GM18867 (cell line): ENCODE results near the gene FAM236B.
"Not testable (repeated sequence)": the region's sequence is repeated elsewhere in the genome, so short reads cannot be mapped to it uniquely, and the experiment has no call there.

Experiments used
- ATAC-seq: cut with Tn5 transposase; IDR thresholded peaks from one replicate; pipeline ENCODE4 v1.9.1; 2021; ENCODE audit warnings: mild to moderate bottlenecking, moderate library complexity; ENCODE audit not compliant: unreplicated experiment

The FAM236B gene

DNA sequence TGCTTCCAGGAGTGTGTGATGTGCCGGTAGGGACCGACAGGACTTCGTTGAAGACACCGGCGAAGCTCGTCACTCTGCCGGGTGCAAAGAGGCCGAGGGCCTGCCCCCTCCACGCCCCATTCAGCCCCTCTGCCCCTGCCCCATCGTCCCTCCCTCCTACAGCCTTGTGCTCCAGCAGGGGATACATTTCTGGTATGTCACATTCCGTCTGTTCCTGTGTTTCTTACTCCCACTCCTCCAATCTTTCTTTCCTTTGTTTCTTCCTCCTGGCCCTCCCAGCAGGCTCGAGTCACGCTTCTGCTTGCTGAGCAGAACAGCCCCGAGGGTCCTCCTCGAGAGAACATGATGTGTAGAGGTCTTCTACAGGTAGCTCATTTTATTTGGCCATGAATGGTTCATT lies at the start of gene FAM236B:
Gene FAM236B, minus strand, starts transcription at position 101 of the 400 bp plus-strand sequence. Its CDS starts 100 bp downstream, at position 1.
- ATAC-seq, result not testable (repeated sequence)

DNA sequence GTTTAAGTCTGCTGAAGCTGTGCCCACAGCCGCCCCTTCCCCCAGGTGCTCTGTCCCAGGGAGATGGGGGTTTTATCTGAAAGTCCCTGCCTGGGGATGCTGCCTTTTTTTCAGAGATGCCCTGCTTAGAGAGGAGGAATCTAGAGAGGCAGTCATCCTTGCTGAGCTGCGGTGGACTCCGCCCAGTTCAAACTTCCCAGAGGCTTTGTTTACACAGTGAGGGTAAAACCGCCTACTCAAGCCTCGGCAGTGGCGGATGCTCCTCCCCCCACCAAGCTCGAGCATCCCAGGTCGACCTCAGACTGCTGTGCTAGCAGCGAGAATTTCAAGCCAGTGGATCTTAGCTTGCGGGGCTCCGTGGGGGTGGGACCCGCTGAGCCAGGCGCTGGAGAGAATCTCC lies 48.2 kb upstream of the FAM236B start:
- ATAC-seq, result not testable (repeated sequence)

DNA sequence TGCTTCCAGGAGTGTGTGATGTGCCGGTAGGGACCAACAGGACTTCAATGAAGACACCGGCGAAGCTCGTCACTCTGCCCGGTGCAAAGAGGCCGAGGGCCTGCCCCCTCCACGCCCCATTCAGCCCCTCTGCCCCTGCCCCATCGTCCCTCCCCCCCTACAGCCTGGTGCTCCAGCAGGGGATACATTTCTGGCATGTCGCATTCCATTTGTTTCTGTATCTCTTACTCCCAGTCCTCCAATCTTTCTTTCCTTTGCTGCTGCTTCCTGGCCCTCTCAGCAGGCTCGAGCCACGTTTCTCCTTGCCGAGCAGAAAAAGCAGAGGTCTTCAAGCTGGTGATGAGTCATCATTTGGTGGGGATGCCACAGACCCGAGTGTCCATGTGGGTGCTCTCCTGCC lies 25.6 kb upstream of the FAM236B start, which contains the start of gene FAM236D:
Gene FAM236D, minus strand, starts transcription at position 101 of the 400 bp plus-strand sequence. Its CDS starts 100 bp downstream, at position 1.
- ATAC-seq, result not testable (repeated sequence)

DNA sequence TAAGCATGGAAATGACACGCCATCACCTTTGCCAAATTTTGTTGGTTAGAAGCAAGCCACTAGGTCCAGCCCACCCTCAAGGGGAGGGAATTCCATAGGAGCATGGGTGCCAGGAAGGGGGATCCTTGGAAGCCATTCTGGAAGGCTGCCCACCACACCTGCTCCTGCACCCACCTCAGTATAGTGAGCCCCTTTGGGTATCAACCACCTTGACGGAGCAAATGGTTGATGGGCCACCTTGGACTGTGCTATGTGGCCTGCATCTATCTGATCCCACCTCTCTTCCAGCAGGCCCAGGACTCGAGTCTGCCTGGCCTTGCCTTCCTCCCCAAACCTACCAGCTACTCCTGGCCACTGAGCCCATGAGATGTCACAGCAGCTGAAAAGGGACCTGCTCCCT lies 7.9 kb upstream of the FAM236B start:
- ATAC-seq, result not testable (repeated sequence)

DNA sequence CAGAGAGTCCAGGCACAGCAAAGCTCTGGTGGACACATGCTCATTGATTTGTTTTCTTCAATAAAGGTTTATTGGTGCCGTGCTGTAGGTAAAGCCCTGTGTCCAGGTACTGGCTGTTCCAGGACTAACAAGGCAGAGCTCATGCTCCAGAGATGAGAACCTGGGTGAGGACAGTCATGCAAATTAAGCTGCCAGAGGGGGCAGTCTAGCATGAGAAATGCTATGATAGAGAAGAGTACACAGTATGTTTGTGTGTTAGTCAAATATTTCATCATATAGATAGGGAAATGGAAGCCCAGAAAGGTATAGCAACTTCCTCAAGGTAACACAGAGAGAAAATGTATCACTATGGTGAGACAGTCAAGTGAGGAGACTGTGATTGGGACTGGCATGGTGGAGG lies 5.7 kb upstream of the FAM236B start:
- ATAC-seq, result peak; percentile 42

DNA sequence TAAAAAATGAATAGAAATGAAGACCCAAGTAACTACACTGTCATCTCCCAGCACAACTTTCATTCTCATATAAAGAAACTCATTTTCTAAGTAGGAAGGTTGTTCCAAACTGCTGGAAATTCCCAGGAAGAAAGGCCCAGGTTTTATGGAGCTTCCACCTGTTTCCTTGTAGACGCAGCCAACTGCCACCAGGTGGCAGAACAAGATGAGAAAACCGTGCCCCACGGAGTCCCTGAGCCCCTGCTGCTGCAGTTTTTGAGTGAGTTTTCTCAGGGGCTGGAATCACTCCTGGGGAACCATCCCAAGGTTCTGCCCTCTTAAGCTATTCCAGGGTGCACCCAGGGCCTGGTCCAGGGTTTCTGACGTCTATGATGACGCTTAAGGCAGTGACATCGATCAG lies 1.5 kb upstream of the FAM236B start:
- not testable (repeated sequence) for ATAC-seq

DNA sequence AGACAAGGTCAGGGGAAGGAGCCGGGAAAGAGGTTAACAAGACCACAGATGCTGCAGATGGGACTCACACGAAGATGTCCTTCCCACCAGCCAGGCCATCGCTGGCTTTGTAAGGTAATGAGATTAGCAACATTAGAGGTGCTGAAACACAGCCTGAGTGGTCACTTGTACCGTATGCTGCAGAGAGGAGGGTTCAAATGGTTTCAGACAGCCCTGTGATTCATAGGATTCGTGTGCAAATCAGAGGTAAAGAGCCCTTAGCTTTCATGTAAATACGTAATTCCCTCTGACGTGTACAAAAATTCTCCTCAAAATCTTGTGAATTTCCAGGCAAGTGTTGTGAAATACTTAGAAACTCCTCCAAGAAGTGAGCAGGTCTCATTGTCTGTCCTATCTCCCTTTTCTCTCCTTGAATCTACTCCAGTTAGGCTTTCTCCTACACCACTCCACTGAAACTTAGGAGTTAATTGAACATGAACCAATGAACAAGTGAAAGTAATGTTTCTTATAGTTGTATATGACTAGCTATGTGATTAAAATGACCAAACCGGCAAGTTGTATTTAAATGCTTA lies 991 bp upstream of the FAM236B start:
- not testable (repeated sequence) for ATAC-seq

DNA sequence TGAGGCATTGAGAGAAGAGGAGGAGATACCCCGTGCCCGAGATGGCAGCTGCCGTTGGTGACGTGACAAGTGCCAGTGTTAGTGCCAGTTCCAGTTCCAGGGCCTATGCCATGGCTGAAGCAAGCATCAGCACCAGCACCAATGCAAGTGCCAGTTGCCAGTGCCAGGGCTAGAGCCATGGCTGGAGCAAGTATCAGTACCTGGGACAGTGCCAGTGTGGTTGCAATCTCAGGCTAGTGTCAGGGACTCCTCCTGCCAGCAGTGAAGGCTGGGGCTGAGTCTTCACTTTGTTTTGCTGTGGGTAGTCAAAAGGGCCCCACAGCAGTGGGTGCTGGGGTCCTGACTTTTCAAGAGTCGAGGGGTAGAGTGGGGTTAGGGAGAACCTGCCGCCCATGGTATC lies 4.3 kb downstream of the FAM236B start:
- ATAC-seq, result not testable (repeated sequence)

DNA sequence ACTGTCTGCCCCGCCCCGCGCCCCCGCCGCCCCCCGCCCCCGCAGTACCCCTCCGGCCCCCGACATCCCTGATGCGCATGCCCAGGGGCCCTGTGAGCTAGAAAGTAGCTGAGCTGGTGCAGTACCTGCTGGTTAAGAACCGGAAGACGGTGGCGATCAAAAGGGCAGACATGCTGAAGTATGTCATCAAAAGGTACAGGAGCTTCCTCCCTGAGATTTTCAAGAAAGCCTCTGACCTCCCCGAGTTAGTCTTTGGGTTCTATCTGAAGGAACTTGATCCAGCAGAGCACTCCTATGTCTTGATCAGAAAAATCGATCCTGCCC lies 5.0 kb downstream of the FAM236B start:
- peak; percentile 79 for ATAC-seq

DNA sequence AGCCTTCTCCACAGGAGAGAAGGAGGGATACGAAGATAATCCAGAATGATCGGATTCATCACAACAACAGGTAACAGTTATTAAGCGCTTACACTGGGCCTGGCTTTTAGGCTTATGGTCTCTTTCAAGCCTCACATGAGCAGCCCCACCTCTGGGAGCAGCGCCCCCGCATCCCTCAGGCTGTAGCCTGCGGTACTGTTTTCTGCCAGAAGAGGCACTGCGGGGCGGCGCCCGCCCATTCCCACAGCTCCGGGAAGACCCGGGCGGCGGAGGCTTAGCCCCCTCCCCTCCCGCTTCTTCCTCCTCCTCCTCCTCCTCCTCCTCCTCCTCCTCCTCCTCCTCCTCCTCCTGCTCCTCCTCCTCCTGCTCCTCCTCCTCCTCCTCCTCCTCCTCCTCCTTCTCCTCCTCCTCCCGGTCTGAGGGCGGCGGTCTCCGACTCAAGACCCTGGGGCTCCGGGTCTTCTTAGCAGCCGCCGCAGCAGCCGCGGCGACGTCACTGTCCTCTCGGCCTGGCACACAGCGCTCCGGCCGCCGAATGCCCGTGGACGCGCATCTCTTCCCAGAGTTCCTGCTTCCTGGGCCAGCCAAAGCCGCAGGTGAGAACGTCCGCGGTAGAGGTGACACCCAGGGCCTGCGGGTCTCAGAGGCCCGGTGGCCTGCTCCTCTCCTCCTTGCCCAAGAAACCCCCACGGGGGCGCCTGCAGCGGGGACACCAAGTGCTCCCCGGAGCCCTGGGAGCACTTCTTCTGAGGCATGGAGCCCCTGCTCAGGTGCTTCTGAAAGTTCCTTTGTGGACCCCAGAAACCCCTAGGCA lies 5.6 kb downstream of the FAM236B start, which contains the start of gene DMRTC1B:
Gene DMRTC1B, plus strand, starts transcription at position 238 of the 814 bp plus-strand sequence. CDS start 68,246 bp downstream, outside the sequence.
- peak; percentile 87 for ATAC-seq

DNA sequence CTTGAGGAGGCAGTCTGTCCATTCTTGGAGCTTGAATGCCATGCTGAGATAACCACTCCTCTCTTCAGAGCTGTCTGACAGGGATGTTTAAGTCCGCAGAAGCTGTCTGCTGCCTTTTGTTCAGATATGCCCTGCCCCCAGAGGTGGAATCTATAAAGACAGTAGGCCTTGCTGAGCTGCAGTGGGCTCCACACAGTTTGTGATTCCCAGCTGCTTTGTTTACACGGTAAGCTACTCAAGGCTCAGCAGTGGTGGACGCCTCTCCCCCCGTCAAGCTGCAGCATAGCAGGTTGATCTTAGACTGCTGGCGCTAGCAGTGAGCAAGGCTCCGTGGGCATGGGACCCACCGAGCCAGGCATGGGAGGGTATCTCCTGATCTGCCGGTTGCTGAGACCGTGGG lies 22.0 kb downstream of the FAM236B start:
- not testable (repeated sequence) for ATAC-seq

DNA sequence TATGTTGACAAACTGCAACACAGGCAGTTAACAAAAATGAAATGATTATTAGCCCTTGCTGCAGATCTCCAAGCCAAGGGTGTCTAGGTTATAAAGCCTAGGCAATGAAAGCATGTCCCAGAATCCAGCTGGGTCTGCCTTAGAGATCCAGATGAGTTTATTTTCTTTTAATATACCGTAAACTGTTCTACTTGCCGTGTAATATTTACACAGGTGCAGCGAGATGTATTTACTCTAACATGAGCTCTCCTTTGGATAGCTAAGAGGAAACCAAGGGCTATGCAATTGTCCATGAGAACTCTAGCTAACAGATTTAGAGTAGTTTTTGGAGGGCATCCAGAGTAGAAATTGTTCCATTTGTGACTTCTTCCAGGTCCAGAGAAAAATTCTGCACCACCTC lies 33.9 kb downstream of the FAM236B start:
- ATAC-seq, result not testable (repeated sequence)

DNA sequence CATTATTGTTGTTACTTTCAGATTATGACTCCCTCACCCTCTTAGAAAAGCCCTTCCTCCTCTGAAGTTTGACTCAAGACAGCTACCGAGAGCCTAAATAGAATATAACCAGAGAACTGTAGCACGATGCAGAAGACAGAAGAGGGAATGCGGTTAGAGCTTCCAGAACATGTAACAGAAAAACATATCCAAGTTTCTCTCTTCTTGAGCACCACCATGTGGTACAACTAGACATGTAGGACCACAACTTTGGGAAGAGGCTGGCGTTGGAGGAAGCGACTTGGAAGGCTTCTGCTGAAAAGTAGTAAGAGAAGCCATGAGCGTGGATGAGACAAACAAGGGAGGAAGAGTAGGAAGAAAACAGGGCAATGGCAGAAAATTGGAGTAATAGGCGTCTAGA lies 36.9 kb downstream of the FAM236B start:
- ATAC-seq, result not testable (repeated sequence)

DNA sequence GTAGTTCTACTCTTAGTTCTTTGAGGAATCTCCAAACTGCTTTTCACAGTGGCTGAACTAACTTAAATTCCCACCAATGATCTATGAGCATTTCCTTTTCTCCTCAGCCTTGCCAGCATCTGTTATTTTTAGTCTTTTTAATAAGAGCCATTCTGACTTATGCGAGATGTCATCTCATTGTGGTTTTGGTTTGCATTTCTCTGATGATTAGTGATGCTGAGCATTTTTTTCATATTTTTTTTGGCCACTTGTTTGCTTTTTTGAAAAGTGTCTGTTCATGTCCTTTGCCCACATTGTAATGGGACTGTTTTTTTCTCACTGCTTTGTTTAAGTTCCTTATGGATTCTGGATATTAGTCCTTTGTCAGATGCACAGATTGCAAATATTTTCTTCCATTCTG lies 46.9 kb downstream of the FAM236B start:
- ATAC-seq, result no peak

DNA sequence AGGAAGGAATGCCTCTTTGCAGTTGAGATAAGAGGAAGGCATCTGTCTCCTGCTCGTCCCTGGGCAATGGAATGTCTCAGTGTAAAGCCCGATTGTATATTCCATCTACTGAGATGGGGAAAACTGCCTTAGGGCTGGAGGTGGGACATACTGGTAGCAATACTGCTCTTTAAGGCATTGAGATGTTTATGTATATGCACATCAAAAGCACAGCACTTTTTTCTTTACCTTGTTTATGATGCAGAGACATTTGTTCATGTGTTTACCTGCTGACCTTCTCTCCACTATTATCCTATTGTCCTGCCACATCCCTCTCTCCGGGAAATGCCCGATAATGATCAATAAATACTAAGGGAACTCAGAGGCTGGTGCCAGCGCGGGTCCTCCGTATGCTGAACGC lies 48.8 kb downstream of the FAM236B start:
- ATAC-seq, result not testable (repeated sequence)
